ENCODE results near the gene CELF5.

Gene CELF5

DNA sequence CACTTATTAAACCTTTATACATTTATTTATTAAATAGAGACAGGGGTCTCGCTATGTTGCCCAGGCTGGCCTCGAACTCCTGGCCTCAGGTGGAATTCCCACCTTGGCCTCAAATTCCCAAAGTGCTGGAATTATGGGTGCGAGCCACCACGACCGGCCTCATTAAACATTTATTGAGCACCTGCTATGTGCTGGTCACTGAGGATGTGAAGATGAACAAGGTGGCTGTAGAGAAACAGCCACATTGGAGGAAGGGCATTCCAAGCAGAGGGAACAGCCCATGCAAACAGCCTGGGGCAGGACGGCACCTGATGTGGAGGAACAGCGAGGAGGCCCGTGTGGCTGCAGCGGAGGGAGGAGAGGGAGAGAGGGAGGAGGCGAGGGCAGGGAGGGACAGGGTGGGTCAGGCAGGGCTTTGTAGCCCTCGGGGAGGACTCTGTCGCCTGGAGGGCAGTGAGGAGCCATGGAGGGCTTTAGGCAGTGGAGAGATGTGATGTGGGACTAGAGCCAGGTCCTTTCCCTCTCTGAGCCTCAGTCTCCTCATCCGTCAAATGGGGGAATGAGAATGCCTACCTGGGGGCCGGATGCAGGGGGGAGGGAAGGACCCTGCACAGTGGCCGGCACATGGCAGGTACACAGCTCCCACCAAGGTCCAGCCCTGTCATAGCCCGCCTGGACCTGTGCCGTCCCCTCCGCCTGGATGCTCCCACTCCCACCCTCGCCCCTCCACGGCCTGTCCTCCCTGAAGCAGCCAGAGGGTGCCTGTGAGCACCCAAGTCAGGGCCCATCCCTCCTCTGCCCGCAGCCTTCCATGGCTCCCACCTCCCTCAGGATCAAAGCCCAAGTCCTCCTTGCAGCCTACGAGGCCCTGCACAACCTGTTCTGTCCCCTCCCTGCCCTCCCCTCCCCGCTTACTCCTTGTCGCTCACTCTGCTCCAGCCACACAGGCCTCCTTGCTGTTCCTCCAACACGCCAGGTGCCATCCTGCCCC is 120.4 kb downstream of the CELF5 start:
- no peak for DNase-seq (ENCODE audit: low spot score)

DNA sequence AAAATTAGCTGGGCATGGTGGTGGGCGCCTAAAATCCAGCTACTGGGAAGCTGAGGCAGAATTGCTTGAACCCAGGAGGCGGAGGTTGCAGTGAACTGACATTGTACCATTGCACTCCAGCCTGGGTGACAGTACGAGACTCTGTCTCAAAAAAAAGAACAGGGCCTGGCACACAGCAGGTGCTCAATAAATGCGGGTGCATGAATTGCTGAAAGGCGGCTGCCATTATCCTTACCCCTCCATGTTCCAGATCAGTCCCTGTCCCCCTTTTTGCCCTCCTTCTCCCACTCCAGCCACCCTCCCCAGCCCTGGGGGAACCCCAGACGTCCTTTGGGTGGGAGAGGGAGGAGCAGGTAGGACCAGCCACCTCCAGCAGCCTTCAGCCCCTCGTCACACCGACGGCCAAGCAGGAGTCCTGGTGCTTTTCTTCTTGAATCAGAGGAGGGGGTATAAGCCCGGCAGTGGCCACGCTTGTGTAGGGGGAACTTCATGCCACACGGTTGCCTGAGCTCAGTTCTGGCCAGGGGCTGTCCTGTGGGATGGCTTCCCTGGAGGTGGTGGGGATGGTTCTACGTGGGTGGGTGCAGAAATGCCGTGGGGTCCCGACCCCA is 121.5 kb downstream of the CELF5 start:
- no peak for DNase-seq (ENCODE audit: low spot score)

All from LoVo (cell line).